H1 (cell line): ENCODE results near the gene LRRC63. TPM values are rescaled to one million over a fixed set of nuclear protein-coding genes. Genes with fewer than 3 reads are reported as not detected.

ENCODE experiments used
- CTCF ChIA-PET: fragments of 300-600 bp; sonication (Branson Sonifier 250); formaldehyde crosslinking; loops from one replicate; lab custom pipeline; 2021; ENCODE audit not compliant: partially characterized antibody; lab: Charles Lee
- POLR2A ChIA-PET: fragments of 300-600 bp; sonication (Branson Sonifier 250); formaldehyde crosslinking; loops from one replicate; lab custom pipeline; 2021; ENCODE audit warnings: inconsistent platforms; ENCODE audit not compliant: partially characterized antibody; lab: Charles Lee
- DNase-seq, 2 experiments: peaks; one replicate each; pipeline versions ENCODE4 v3.0.0 to v3.0.0-alpha.2; 2010 to 2022; ENCODE audit warnings: low spot score in 2 of 2, low read depth in 1 of 2, mixed read lengths in 1 of 2
- FAIRE-seq: peaks from 2 replicates; lab custom pipeline; 2011; peaks lifted over from hg19 to GRCh38; lab: Jason Lieb, UNC
- H2AFZ ChIP-seq: 2 replicates; pipeline ENCODE4 v1.8.1; 2012; ENCODE audit warnings: low read length, inconsistent platforms
- H2AK5ac ChIP-seq: 2 replicates; pipeline ENCODE4 v1.6.1; 2013; ENCODE audit warnings: low read depth, low read length
- H2BK120ac ChIP-seq: replicated peaks from 2 replicates; pipeline ENCODE3; 2013; ENCODE audit warnings: low read depth, low read length, inconsistent platforms
- H2BK12ac ChIP-seq: 2 replicates; pipeline ENCODE4 v1.6.1; 2013; ENCODE audit warnings: low read depth, low read length
- H2BK15ac ChIP-seq: 2 replicates; pipeline ENCODE4 v1.6.1; 2013; ENCODE audit warnings: low read length
- H2BK20ac ChIP-seq: 2 replicates; pipeline ENCODE4 v1.6.1; 2013; ENCODE audit warnings: low read length
- H2BK5ac ChIP-seq: 2 replicates; pipeline ENCODE4 v1.6.1; 2013; ENCODE audit warnings: low read depth, low read length
- H3K14ac ChIP-seq: 2 replicates; pipeline ENCODE4 v1.6.1; 2013; ENCODE audit warnings: inconsistent platforms; ENCODE audit not compliant: insufficient read length
- H3K18ac ChIP-seq: 2 replicates; pipeline ENCODE4 v1.6.1; 2013; ENCODE audit warnings: low read length; ENCODE audit errors: extremely low read depth
- H3K23ac ChIP-seq: 2 replicates; pipeline ENCODE4 v1.6.1; 2013; ENCODE audit warnings: inconsistent platforms; ENCODE audit not compliant: insufficient read length
- H3K23me2 ChIP-seq: 2 replicates; pipeline ENCODE4 v1.6.1; 2013; ENCODE audit warnings: low read depth, low read length
- H3K27ac ChIP-seq: 2 replicates; pipeline ENCODE4 v1.6.1; 2011; ENCODE audit warnings: low read depth, low read length, inconsistent platforms
- H3K27me3 ChIP-seq, 4 experiments: replicated peaks in 1 of 4; 1 replicate in 1 of 4; 2 replicates in 3 of 4; pipeline versions ENCODE4 v1.6.1 to v1.8.1; 2011 to 2013; ENCODE audit warnings: low read length in 3 of 4, mild to moderate bottlenecking in 3 of 4, inconsistent platforms in 2 of 4, mixed read lengths in 2 of 4, moderate library complexity in 1 of 4; ENCODE audit not compliant: control insufficient read depth in 3 of 4, insufficient read depth in 3 of 4; ENCODE audit errors: extremely low read depth in 1 of 4
- H3K36me3 ChIP-seq, 4 experiments: 2 replicates each; pipeline versions ENCODE4 v1.6.1 to v1.8.1; 2011 to 2013; ENCODE audit warnings: mild to moderate bottlenecking in 4 of 4, low read length in 3 of 4, moderate library complexity in 2 of 4, control low read depth in 1 of 4, inconsistent platforms in 1 of 4; ENCODE audit not compliant: insufficient read depth in 4 of 4, control insufficient read depth in 2 of 4
- H3K4ac ChIP-seq: replicated peaks from 2 replicates; pipeline ENCODE3; 2013; ENCODE audit warnings: low read length, low read depth, mixed read lengths, inconsistent platforms; ENCODE audit not compliant: insufficient read length
- H3K4me1 ChIP-seq, 4 experiments: replicated peaks in 1 of 4; 1 replicate in 1 of 4; 2 replicates in 3 of 4; pipeline versions ENCODE4 v1.6.1 to v1.8.1; 2011 to 2013; ENCODE audit warnings: low read length in 3 of 4, inconsistent platforms in 2 of 4, mixed read lengths in 1 of 4; ENCODE audit not compliant: insufficient read depth in 4 of 4, control insufficient read depth in 3 of 4
- H3K4me2 ChIP-seq, 2 experiments: 2 replicates each; pipeline versions ENCODE4 v1.6.1 to v1.8.1; 2011 to 2013; ENCODE audit warnings: low read depth in 2 of 2, low read length in 2 of 2, control low read depth in 1 of 2, inconsistent platforms in 1 of 2, mild to moderate bottlenecking in 1 of 2; ENCODE audit not compliant: insufficient read depth in 1 of 2
- H3K4me3 ChIP-seq, 4 experiments: fragments of 200-600, 300-600 bp in 1 of 4; sonication (generic), shearing (Covaris generic), sonication (Bioruptor Twin) in 1 of 4; 2 replicates each; pipeline versions ENCODE4 v1.5.1 to v1.8.1; 2011 to 2016; ENCODE audit warnings: low read length in 4 of 4, low read depth in 3 of 4, control low read depth in 2 of 4, inconsistent platforms in 2 of 4, mild to moderate bottlenecking in 2 of 4, mixed read lengths in 1 of 4, moderate library complexity in 1 of 4; ENCODE audit not compliant: insufficient read depth in 2 of 4; ENCODE audit errors: extremely low read depth in 1 of 4
- H3K56ac ChIP-seq: replicated peaks from 2 replicates; pipeline ENCODE3; 2013; ENCODE audit warnings: low read depth, mild to moderate bottlenecking, mixed read lengths, low read length, inconsistent platforms; ENCODE audit not compliant: insufficient read length
- H3K79me1 ChIP-seq: 2 replicates; pipeline ENCODE4 v1.6.1; 2013; ENCODE audit warnings: low read depth, low read length, control low read depth
- H3K79me2 ChIP-seq, 2 experiments: 2 replicates each; pipeline versions ENCODE4 v1.6.1 to v1.8.1; 2012 to 2013; ENCODE audit warnings: low read length in 2 of 2, mild to moderate bottlenecking in 2 of 2, inconsistent platforms in 1 of 2; ENCODE audit not compliant: insufficient read depth in 2 of 2, control insufficient read depth in 1 of 2
- H3K9ac ChIP-seq, 4 experiments: replicated peaks in 1 of 4; 1 replicate in 1 of 4; 2 replicates in 3 of 4; pipeline versions ENCODE4 v1.6.1 to v1.8.1; 2011 to 2013; ENCODE audit warnings: low read depth in 3 of 4, low read length in 3 of 4, control low read depth in 2 of 4, mild to moderate bottlenecking in 2 of 4, moderate library complexity in 2 of 4, inconsistent platforms in 1 of 4; ENCODE audit errors: extremely low read depth in 1 of 4
- H3K9me3 ChIP-seq, 2 experiments: 2 replicates each; pipeline versions ENCODE4 v1.6.1 to v1.8.1; 2012 to 2013; ENCODE audit warnings: mild to moderate bottlenecking in 2 of 2, moderate library complexity in 2 of 2, control low read depth in 1 of 2, inconsistent platforms in 1 of 2, low read depth in 1 of 2, low read length in 1 of 2, mixed read lengths in 1 of 2; ENCODE audit not compliant: insufficient read depth in 2 of 2
- H4K20me1 ChIP-seq, 2 experiments: replicated peaks in 1 of 2; 2 replicates each; pipeline versions ENCODE3 to v1.8.1; 2011 to 2013; ENCODE audit warnings: inconsistent platforms in 2 of 2, low read length in 2 of 2, mild to moderate bottlenecking in 1 of 2; ENCODE audit not compliant: insufficient read depth in 2 of 2, control insufficient read depth in 1 of 2
- H4K5ac ChIP-seq: 2 replicates; pipeline ENCODE4 v1.6.1; 2013; ENCODE audit warnings: low read length, low read depth, mixed read lengths, inconsistent platforms; ENCODE audit not compliant: insufficient read length
- H4K8ac ChIP-seq: 2 replicates; pipeline ENCODE4 v1.8.0; 2013; ENCODE audit warnings: mild to moderate bottlenecking, moderate library complexity, low read length, inconsistent platforms; ENCODE audit not compliant: insufficient read depth; ENCODE audit errors: extremely low read depth
- H4K91ac ChIP-seq: replicated peaks from 2 replicates; pipeline ENCODE3; 2013; ENCODE audit warnings: low read length, mixed read lengths, inconsistent platforms; ENCODE audit not compliant: insufficient read length
- BACH1 ChIP-seq: IDR thresholded peaks from 2 replicates; pipeline ENCODE4 v1.6.1; 2012; ENCODE audit warnings: low read length, improper control_type of control experiment
- CHD1 ChIP-seq: IDR thresholded peaks from 2 replicates; pipeline ENCODE4 v1.6.1; 2012; ENCODE audit warnings: low read depth, low read length, improper control_type of control experiment
- EGR1 ChIP-seq: IDR thresholded peaks from 2 replicates; pipeline ENCODE4 v1.6.1; 2011; ENCODE audit warnings: low read depth, low read length, borderline replicate concordance
- FOSL1 ChIP-seq: IDR thresholded peaks from 2 replicates; pipeline ENCODE4 v1.6.1; 2011; ENCODE audit warnings: mild to moderate bottlenecking, low read depth, low read length, moderate library complexity; ENCODE audit not compliant: insufficient read depth
- JUND ChIP-seq: IDR thresholded peaks from 2 replicates; pipeline ENCODE4 v1.6.1; 2011; ENCODE audit warnings: mild to moderate bottlenecking, improper control_type of control experiment, low read length
- PHF8 ChIP-seq: fragments of 200-600 bp; sonication (generic); conservative IDR thresholded peaks from 2 replicates; pipeline ENCODE4 v1.7.1; 2012; ENCODE audit warnings: low read depth, mild to moderate bottlenecking, inconsistent platforms, low read length, moderate library complexity
- WGBS, 2 experiments: shearing (Covaris generic) in 1 of 2; methylation state at CpG; one replicate each; pipeline versions ENCODE4 v1.1.6 to v1.1.7; 2013 to 2015; ENCODE audit warnings: low lambda C conversion rate in 2 of 2, mixed read lengths in 2 of 2, inconsistent platforms in 1 of 2, low coverage in 1 of 2, missing lambda C conversion rate in 1 of 2; ENCODE audit not compliant: insufficient replicate concordance in 2 of 2, insufficient coverage in 1 of 2, insufficient read length in 1 of 2; ENCODE audit errors: extremely low coverage in 1 of 2, missing lambda C conversion rate in 1 of 2; 5-methylcytosine and 5-hydroxymethylcytosine counted together
- polyA plus RNA-seq, 7 experiments: library from polyadenylated mRNA; depleted of rRNA in 3 of 7; stranded (reverse) in 5 of 7; unstranded in 2 of 7; fragments of >200 nt in 5 of 7; fragments of 200-250 nt in 2 of 7; gene quantifications; 1 replicate in 5 of 7; 2 replicates in 1 of 7; 4 replicates in 1 of 7; pipeline versions ENCODE4 v1.2.1 to v1.2.3, GENCODE V29; 2011 to 2013; ENCODE audit warnings: missing spikeins in 2 of 7, mixed read lengths in 2 of 7
- total RNA-seq: library from RNA; stranded (reverse); fragmentation: NEBNext Ultra II Directional; extraction: Animal tissue kit (Norgen Biotek cat#: 25700); gene quantifications from 2 replicates; pipeline ENCODE4 v1.2.1, GENCODE V29; 2021
- TF ChIP-seq, protein P1 (sequence below): IDR thresholded peaks from 2 replicates; pipeline ENCODE4 v1.6.1; 2011; ENCODE audit warnings: low read length, improper control_type of control experiment

Gene LRRC63
- total and polyA plus RNA-seq, 2 of the 8 experiments (the other 6 are each of a cell fraction or from before 2014, with no cell fraction given) = not detected

DNA sequence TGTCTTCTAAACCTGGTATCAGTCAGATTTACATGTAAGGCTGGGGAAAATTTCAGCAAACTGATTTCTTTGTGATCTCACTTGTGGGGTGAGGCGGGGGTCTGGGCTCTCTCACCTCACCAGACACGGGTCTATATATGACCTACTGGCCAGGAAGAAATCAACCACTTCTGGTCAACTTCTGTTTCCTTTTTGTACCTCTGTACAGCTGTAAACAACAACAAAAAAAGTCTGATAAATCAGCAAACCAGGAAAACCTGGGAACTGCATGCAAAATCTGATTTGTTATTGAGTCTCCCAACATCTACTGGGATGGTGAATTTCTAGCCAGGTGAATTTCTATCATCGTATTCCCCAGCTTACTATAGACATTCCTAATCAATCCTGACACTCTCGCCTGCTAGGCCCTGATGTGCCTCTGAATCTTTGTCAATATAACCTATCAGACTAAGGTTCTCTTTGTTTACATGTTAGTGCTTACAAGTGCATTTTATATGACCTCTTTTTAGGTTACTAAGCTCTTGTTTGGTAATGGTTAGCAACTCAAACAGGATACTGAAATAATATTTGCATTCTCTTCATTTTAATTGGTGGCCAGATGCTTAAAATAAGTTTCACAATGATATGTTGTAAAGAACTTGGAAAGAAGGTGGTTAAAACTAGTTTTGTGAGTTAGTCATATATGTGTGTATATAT, 77.7 kb downstream of the LRRC63 start:
- Histone ChIP-seq H3K36me3 (no peaks in the 10 kb centered on the region), H3K23me2 (no peaks in the 10 kb centered on the region), H3K27ac (no peak overlapping the region), H2AFZ (0 out of 2 replicates have a peak overlapping the region, but pooled peaks have one; percentile 55), H2BK5ac (no peak overlapping the region), H3K14ac (no peak overlapping the region), H2BK12ac (no peak overlapping the region), H3K9me3 (no peaks in the 10 kb centered on the region), H4K20me1 (no peaks in the 10 kb centered on the region), H3K4me3 (no peak overlapping the region), H3K56ac (no peak overlapping the region), H4K8ac (no peak overlapping the region), H3K9ac (no peak overlapping the region), H3K4ac (no peak overlapping the region), H3K27me3 (no peaks in the 10 kb centered on the region), H3K4me2 (no peak overlapping the region), H3K79me1 (no peaks in the 10 kb centered on the region), H3K4me1 (no peaks in the 10 kb centered on the region), H3K79me2 (no peaks in the 10 kb centered on the region), H3K23ac (no peak overlapping the region), H2BK120ac (no peak overlapping the region), H2BK20ac (no peak overlapping the region), H2BK15ac (no peak overlapping the region), H3K18ac (no peak overlapping the region), H2AK5ac (no peak overlapping the region), H4K91ac (no peak overlapping the region), H4K5ac (no peak overlapping the region)
- ChIA-PET CTCF (interaction anchor here (0.7 to 4.8 kb wide), 20 partner anchors 11 to 678 kb away, joined by 3 to 43 read pairs (median 4); no protein-coding TSS in a partner anchor), POLR2A (no interaction called here)
- TF ChIP-seq, protein P1, sequence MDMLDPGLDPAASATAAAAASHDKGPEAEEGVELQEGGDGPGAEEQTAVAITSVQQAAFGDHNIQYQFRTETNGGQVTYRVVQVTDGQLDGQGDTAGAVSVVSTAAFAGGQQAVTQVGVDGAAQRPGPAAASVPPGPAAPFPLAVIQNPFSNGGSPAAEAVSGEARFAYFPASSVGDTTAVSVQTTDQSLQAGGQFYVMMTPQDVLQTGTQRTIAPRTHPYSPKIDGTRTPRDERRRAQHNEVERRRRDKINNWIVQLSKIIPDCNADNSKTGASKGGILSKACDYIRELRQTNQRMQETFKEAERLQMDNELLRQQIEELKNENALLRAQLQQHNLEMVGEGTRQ = no peak
- TF ChIP-seq EGR1 (no peak), FOSL1 (no peak), JUND (no peak), CHD1 (no peak), BACH1 (no peak), PHF8 (no peak)
- no peak for DNase-seq
- no peak for FAIRE-seq
- 55% methylated on average over 4 of the region's 4 CpGs; no CpG with 5 or more reads in 1 of the 2 experiments for WGBS, 2 experiments
